Neural cell (in vitro differentiated cells): ENCODE results near the gene HES3. TPM values are rescaled to one million over a fixed set of nuclear protein-coding genes. Genes with fewer than 3 reads are reported as not detected.

ENCODE experiments used
- H2AFZ ChIP-seq: fragments of 200-600, 300-800 bp; sonication (generic), shearing (Covaris generic); 2 replicates; pipeline ENCODE4 v1.6.0; 2014; ENCODE audit warnings: low read depth, mild to moderate bottlenecking, antibody characterized with exemption, low read length, moderate library complexity
- H3F3A ChIP-seq: fragments of 200-600 bp; shearing (Covaris generic); 2 replicates; pipeline ENCODE4 v1.6.1; 2016; ENCODE audit warnings: mild to moderate bottlenecking, moderate library complexity, mixed read lengths, antibody characterized with exemption, low read length; ENCODE audit not compliant: insufficient read depth, poor library complexity, severe bottlenecking
- H3K27ac ChIP-seq: fragments of 200-600, 300-800 bp; sonication (generic), shearing (Covaris generic); 2 replicates; pipeline ENCODE4 v1.5.1; 2014; ENCODE audit warnings: mild to moderate bottlenecking, low read length, moderate library complexity
- H3K27me3 ChIP-seq: fragments of 300-800, 200-600 bp; sonication (generic), shearing (Covaris generic); 2 replicates; pipeline ENCODE4 v1.6.0; 2014; ENCODE audit warnings: mild to moderate bottlenecking, low read depth, low read length, moderate library complexity; ENCODE audit not compliant: insufficient read depth
- H3K36me3 ChIP-seq: fragments of 300-800, 200-600 bp; sonication (generic), shearing (Covaris generic); 2 replicates; pipeline ENCODE4 v1.5.1; 2014; ENCODE audit warnings: mild to moderate bottlenecking, antibody characterized with exemption, low read length, moderate library complexity; ENCODE audit not compliant: insufficient read depth
- H3K4me2 ChIP-seq: fragments of 300-800, 200-600 bp; sonication (generic), shearing (Covaris generic); 2 replicates; pipeline ENCODE4 v1.6.0; 2014; ENCODE audit warnings: mild to moderate bottlenecking, low read length
- H3K4me3 ChIP-seq: fragments of 300-800, 200-600 bp; sonication (generic), shearing (Covaris generic); 2 replicates; pipeline ENCODE4 v1.5.1; 2014; ENCODE audit warnings: mild to moderate bottlenecking, low read length, moderate library complexity
- H3K79me2 ChIP-seq: fragments of 200-600 bp; shearing (Covaris generic); replicated peaks from 2 replicates; pipeline ENCODE4 v1.6.0; 2014; ENCODE audit warnings: mild to moderate bottlenecking, low read length, moderate library complexity; ENCODE audit not compliant: insufficient read depth
- H3K9ac ChIP-seq: fragments of 300-800, 200-600 bp; sonication (generic), shearing (Covaris generic); 2 replicates; pipeline ENCODE4 v1.6.1; 2016; ENCODE audit warnings: mild to moderate bottlenecking, low read length, mixed read lengths
- H3K9me2 ChIP-seq: fragments of 200-600 bp; shearing (Covaris generic); 2 replicates; pipeline ENCODE4 v1.6.1; 2016; ENCODE audit warnings: mild to moderate bottlenecking, low read length, mixed read lengths; ENCODE audit not compliant: insufficient read depth
- H3K9me3 ChIP-seq: fragments of 200-600, 300-800 bp; sonication (generic), shearing (Covaris generic); 2 replicates; pipeline ENCODE4 v1.6.1; 2016; ENCODE audit warnings: mild to moderate bottlenecking, mixed run types, low read length, moderate library complexity, mixed read lengths
- H4K20me1 ChIP-seq: fragments of 200-600 bp; shearing (Covaris generic); 2 replicates; pipeline ENCODE4 v1.6.1; 2016; ENCODE audit warnings: mild to moderate bottlenecking, mixed run types; ENCODE audit not compliant: insufficient read depth
- EP300 ChIP-seq: fragments of 450-650 bp; conservative IDR thresholded peaks from 2 replicates; pipeline ENCODE4 v1.6.1; 2014; ENCODE audit warnings: antibody characterized with exemption, mild to moderate bottlenecking, moderate library complexity; ENCODE audit not compliant: poor library complexity, severe bottlenecking
- EZH2 ChIP-seq: fragments of 200-600, 300-800 bp; shearing (Covaris generic), sonication (generic); IDR thresholded peaks from 2 replicates; pipeline ENCODE4 v1.6.1; 2014; ENCODE audit warnings: antibody characterized with exemption, low read length, borderline replicate concordance, mild to moderate bottlenecking; ENCODE audit not compliant: insufficient read depth, poor library complexity, severe bottlenecking
- MXI1 ChIP-seq: fragments of 450-650 bp; conservative IDR thresholded peaks from 2 replicates; pipeline ENCODE4 v1.6.1; 2014; ENCODE audit warnings: antibody characterized with exemption, mild to moderate bottlenecking; ENCODE audit not compliant: poor library complexity, severe bottlenecking
- POLR2AphosphoS5 ChIP-seq: IDR thresholded peaks from 2 replicates; pipeline ENCODE4 v1.6.1; 2012
- RAD21 ChIP-seq: fragments of 450-650 bp; conservative IDR thresholded peaks from 2 replicates; pipeline ENCODE4 v1.6.1; 2014; ENCODE audit warnings: antibody characterized with exemption, mild to moderate bottlenecking, moderate library complexity
- SMC3 ChIP-seq: fragments of 450-650 bp; conservative IDR thresholded peaks from 2 replicates; pipeline ENCODE4 v1.6.1; 2014; ENCODE audit warnings: antibody characterized with exemption, mild to moderate bottlenecking, moderate library complexity; ENCODE audit not compliant: poor library complexity
- TAF1 ChIP-seq: IDR thresholded peaks from 2 replicates; pipeline ENCODE4 v1.6.1; 2012; ENCODE audit warnings: low read depth
- polyA plus RNA-seq: library from polyadenylated mRNA; depleted of rRNA; stranded (reverse); fragments of >200 nt; gene quantifications from 2 replicates; pipeline ENCODE4 v1.2.3, GENCODE V29; 2014
- TF ChIP-seq, protein P1 (sequence below): IDR thresholded peaks from 2 replicates; pipeline ENCODE4 v1.6.1; 2012; ENCODE audit warnings: borderline replicate concordance
- TF ChIP-seq, protein P2 (sequence below): fragments of 450-650 bp; IDR thresholded peaks from 2 replicates; pipeline ENCODE4 v1.5.1; 2014; ENCODE audit warnings: antibody characterized with exemption, mild to moderate bottlenecking, moderate library complexity; ENCODE audit not compliant: poor library complexity, severe bottlenecking

Gene HES3
- polyA plus RNA-seq, 1 donor from 2014 or later = not detected

DNA sequence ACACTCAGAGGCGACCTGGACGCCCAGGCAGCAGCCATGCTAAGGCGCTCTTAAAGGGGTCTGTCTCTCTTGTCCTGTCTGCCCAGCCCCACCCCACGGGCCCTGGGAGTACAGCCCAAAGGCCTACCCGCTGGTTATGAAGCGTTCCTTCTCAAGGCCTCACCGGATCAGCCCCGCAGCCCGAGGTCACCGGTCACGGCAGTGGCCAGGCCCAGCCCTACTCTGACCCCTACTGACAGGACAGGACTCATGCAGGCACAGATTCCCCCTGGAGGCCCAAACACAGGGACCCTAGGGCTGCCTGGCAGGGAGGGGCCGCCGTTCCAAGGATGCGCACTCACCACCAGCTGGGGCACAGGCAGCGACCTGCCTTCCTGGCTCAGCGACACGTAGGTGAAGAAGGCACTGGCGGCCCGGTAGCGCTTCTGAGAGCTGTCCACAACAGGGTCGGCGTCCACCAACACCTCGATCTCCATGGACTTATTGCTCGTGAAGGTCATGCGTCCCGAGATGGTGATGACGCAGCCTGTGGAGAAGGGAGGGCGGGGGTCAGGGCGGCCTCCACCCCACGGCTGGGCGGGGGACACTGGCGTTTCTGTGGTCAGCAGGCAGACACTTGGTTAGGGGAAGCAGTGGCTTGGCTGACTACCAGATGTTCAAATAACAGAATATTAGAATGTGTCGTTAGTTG, 36.9 kb downstream of the HES3 start:
- H3K36me3 ChIP-seq = no peaks in the 10 kb centered on the region
- no peaks in the 10 kb centered on the region for H3K79me2 ChIP-seq
- H3K27me3 ChIP-seq = no peaks in the 10 kb centered on the region
- H4K20me1 ChIP-seq = no peaks in the 10 kb centered on the region
- H3K27ac ChIP-seq = no peak overlapping the region
- TF ChIP-seq MXI1 (no peak), POLR2AphosphoS5 (no peak), TAF1 (no peak), EP300 (no peak), RAD21 (no peak), SMC3 (no peak), EZH2 (no peak)
- TF ChIP-seq, protein P1, sequence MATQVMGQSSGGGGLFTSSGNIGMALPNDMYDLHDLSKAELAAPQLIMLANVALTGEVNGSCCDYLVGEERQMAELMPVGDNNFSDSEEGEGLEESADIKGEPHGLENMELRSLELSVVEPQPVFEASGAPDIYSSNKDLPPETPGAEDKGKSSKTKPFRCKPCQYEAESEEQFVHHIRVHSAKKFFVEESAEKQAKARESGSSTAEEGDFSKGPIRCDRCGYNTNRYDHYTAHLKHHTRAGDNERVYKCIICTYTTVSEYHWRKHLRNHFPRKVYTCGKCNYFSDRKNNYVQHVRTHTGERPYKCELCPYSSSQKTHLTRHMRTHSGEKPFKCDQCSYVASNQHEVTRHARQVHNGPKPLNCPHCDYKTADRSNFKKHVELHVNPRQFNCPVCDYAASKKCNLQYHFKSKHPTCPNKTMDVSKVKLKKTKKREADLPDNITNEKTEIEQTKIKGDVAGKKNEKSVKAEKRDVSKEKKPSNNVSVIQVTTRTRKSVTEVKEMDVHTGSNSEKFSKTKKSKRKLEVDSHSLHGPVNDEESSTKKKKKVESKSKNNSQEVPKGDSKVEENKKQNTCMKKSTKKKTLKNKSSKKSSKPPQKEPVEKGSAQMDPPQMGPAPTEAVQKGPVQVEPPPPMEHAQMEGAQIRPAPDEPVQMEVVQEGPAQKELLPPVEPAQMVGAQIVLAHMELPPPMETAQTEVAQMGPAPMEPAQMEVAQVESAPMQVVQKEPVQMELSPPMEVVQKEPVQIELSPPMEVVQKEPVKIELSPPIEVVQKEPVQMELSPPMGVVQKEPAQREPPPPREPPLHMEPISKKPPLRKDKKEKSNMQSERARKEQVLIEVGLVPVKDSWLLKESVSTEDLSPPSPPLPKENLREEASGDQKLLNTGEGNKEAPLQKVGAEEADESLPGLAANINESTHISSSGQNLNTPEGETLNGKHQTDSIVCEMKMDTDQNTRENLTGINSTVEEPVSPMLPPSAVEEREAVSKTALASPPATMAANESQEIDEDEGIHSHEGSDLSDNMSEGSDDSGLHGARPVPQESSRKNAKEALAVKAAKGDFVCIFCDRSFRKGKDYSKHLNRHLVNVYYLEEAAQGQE = no peak
- TF ChIP-seq, protein P2, sequence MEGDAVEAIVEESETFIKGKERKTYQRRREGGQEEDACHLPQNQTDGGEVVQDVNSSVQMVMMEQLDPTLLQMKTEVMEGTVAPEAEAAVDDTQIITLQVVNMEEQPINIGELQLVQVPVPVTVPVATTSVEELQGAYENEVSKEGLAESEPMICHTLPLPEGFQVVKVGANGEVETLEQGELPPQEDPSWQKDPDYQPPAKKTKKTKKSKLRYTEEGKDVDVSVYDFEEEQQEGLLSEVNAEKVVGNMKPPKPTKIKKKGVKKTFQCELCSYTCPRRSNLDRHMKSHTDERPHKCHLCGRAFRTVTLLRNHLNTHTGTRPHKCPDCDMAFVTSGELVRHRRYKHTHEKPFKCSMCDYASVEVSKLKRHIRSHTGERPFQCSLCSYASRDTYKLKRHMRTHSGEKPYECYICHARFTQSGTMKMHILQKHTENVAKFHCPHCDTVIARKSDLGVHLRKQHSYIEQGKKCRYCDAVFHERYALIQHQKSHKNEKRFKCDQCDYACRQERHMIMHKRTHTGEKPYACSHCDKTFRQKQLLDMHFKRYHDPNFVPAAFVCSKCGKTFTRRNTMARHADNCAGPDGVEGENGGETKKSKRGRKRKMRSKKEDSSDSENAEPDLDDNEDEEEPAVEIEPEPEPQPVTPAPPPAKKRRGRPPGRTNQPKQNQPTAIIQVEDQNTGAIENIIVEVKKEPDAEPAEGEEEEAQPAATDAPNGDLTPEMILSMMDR = no peak
- no peaks in the 10 kb centered on the region for H3F3A ChIP-seq
- no peak overlapping the region for H3K4me3 ChIP-seq
- no peaks in the 10 kb centered on the region for H3K9me3 ChIP-seq
- H3K9ac ChIP-seq = no peak overlapping the region
- H3K4me2 ChIP-seq = no peak overlapping the region
- no peaks in the 10 kb centered on the region for H3K9me2 ChIP-seq
- H2AFZ ChIP-seq = no peak overlapping the region

DNA sequence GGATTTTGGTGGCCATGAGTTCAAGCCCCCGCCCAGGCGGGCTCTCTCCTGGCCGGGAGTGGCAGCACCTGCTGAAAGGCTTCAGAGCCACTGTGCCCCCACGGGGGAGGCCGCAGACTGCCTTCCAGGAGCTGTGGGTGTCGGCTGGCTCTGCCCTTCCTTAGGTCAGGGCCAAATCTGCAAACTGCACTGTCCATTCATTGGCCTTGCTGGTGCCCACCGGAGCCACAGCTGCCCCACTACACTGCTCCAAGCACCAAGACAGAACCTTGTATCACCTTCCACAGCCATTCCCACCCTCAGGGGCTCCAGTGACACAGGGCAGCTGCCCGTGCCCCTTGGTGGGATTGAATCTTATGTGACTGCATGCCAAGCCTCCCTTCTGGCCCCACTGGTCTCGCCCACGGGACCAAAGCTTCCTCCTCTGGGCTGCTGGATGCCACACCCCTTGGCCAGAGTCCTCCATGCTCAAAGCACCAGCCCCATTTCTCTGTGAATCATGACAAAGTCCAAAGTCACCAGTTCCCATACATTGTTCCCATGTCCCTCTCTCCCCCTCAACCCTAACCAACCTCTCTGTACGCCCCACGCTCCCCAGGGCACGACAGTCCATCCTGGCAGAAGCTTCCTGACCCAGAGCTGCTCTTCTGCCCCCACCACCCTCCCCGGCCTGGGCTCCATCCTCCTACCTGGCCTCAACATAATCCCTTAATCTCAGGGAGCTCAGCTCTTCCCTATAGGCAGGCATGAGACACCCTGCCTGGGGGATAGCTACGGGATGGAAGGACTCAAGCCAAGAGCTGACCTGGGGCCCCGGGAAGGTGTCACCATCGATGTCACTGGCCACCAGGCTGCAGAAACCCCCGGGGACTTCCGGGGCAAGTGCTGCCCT, 37.8 kb downstream of the HES3 start:
- H3K4me2 ChIP-seq = no peak overlapping the region

More for the DNA sequence above, 37.8 kb downstream of the HES3 start:
- Histone ChIP-seq H3K9me3 (no peaks in the 10 kb centered on the region), H3K79me2 (no peaks in the 10 kb centered on the region), H2AFZ (no peak overlapping the region), H3K9me2 (no peaks in the 10 kb centered on the region), H3F3A (no peaks in the 10 kb centered on the region), H3K27ac (no peak overlapping the region), H3K27me3 (no peaks in the 10 kb centered on the region), H3K36me3 (no peaks in the 10 kb centered on the region), H3K4me3 (no peak overlapping the region), H3K9ac (no peak overlapping the region), H4K20me1 (no peaks in the 10 kb centered on the region)
- TF ChIP-seq, protein P2 = no peak
- TF ChIP-seq TAF1 = no peak
- TF ChIP-seq MXI1 = no peak
- no peak for TF ChIP-seq SMC3
- no peak for TF ChIP-seq POLR2AphosphoS5
